HG03565 (cell line): ENCODE measurements around the gene WFDC8.

Source experiments
- ATAC-seq: cut with Tn5 transposase; IDR thresholded peaks from one replicate; pipeline ENCODE4 v1.9.1; 2021; ENCODE audit warnings: mild to moderate bottlenecking, moderate library complexity; ENCODE audit not compliant: unreplicated experiment

Gene WFDC8

GRCh38 chr20:45550765-45551164 is 28.3 kb downstream of the WFDC8 start:
- ATAC-seq = no peak

- no peak for ATAC-seq
Measured at GRCh38 chr20:45548410-45548809, 30.7 kb downstream of the WFDC8 start.

GRCh38 chr20:45547206-45547770 is 31.8 kb downstream of the WFDC8 start, which contains the start of gene EPPIN:
EPPIN (minus strand) TSS chr20:45547401; CDS start chr20:45547357, 44 bp downstream.
- ATAC-seq = no peak

- ATAC-seq = no peak
Measured at GRCh38 chr20:45545754-45546453, 33.2 kb downstream of the WFDC8 start.

GRCh38 chr20:45545351-45545750 is 33.7 kb downstream of the WFDC8 start:
- ATAC-seq = no peak

- no peak for ATAC-seq
Measured at GRCh38 chr20:45539382-45539781, 39.7 kb downstream of the WFDC8 start, which contains the start of gene WFDC6. WFDC6 (minus strand) TSS chr20:45539482; CDS start chr20:45539407, 75 bp downstream.

GRCh38 chr20:45538209-45538799 is 40.8 kb downstream of the WFDC8 start:
- no peak for ATAC-seq

GRCh38 chr20:45527294-45527693 is 51.8 kb downstream of the WFDC8 start:
- no peak for ATAC-seq

GRCh38 chr20:45523821-45524220 is 55.3 kb downstream of the WFDC8 start:
- no peak for ATAC-seq

- ATAC-seq = no peak
Measured at GRCh38 chr20:45518282-45518681, 60.8 kb downstream of the WFDC8 start.

- ATAC-seq = no peak
Measured at GRCh38 chr20:45515147-45515913, 63.8 kb downstream of the WFDC8 start, which contains the start of gene SPINT3. SPINT3 (minus strand) TSS chr20:45515622; CDS start chr20:45515608, 14 bp downstream.

GRCh38 chr20:45510242-45510862 is 68.7 kb downstream of the WFDC8 start:
- no peak for ATAC-seq

GRCh38 chr20:45509091-45509490 is 70.0 kb downstream of the WFDC8 start:
- ATAC-seq = no peak

GRCh38 chr20:45508068-45508886 is 70.8 kb downstream of the WFDC8 start:
- no peak for ATAC-seq

GRCh38 chr20:45507011-45507820 is 71.9 kb downstream of the WFDC8 start:
- ATAC-seq = no peak

- ATAC-seq = no peak
Measured at GRCh38 chr20:45506398-45506797, 72.7 kb downstream of the WFDC8 start.

GRCh38 chr20:45503403-45503802 is 75.7 kb downstream of the WFDC8 start:
- no peak for ATAC-seq

GRCh38 chr20:45502561-45502960 is 76.5 kb downstream of the WFDC8 start:
- ATAC-seq = no peak
